Neural progenitor cell (in vitro differentiated cells): Measurements from ENCODE around the gene KAT7.

Experiments used
- CTCF ChIP-seq: fragments of 200-600 bp; sonication (generic); IDR thresholded peaks from 2 replicates; pipeline ENCODE4 v1.5.1; 2017; ENCODE audit warnings: antibody characterized with exemption, mild to moderate bottlenecking
- EZH2 ChIP-seq: fragments of 200-600 bp; sonication (generic); IDR thresholded peaks from 2 replicates; pipeline ENCODE4 v1.6.1; 2017; ENCODE audit warnings: antibody characterized with exemption, mild to moderate bottlenecking, moderate library complexity

GRCh38 chr17:49825645-49826044, 37.2 kb downstream of the KAT7 start:
- TF ChIP-seq CTCF (no peak), EZH2 (no peak)
